ENCODE results near the gene RASAL2.

RASAL2 gene

DNA sequence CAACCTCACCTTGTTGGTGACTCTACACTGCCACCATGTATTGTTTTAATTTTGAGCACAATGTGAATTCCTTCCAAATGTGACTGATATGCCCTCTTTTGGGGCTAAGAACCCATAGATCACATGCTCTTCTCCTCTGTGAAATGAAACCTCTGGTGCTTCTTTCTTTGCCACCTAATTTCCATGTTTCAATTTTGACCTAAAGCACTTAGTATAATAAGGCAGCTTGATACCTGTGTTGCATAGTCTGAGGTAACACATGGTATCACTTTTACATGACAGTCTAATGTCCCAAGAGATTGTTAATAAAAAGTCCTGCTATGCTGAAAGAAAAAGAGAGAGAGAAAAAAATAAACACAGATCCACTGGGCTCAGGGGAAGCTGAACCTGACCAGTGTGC, 378.6 kb downstream of the RASAL2 start:
- no peak for DNase-seq

DNA sequence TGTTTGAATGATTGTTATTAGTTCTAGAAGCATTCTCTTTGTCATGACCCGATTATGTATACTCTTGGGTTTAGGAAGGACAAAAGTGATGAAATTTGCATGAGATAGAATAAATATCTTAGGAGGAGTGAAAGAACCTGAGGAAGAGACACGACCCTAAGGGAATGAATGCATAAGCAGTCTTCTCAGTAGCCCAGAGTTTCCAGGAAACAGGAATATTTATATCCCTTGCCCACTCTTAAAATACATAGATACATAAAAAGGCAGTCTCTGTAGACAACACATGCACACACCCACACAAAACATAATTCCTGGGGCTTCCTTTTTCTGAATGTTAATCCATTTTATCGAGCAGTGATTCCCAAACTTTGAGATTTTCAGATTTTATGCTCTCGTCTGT, 383.5 kb downstream of the RASAL2 start:
- no peak for DNase-seq

DNA sequence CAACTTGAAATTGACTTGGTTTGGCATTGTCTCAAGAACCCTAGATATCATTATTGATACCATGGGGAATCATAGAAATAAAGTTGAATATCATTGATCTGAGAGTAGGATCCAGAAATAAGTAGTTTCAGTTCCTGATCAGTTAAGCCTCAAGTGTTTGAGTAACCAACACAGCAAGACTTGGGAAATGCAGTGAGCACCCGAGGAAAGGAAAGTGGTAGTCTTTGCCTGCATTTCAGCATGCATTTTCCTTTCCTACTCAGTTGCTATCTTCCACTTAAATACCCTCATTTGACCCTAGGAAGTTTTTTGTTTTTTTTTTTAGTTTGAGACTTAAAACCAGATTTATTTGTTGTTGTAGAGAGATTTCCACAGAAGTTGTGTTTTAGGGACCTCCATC, 383.9 kb downstream of the RASAL2 start:
- no peak for DNase-seq

DNA sequence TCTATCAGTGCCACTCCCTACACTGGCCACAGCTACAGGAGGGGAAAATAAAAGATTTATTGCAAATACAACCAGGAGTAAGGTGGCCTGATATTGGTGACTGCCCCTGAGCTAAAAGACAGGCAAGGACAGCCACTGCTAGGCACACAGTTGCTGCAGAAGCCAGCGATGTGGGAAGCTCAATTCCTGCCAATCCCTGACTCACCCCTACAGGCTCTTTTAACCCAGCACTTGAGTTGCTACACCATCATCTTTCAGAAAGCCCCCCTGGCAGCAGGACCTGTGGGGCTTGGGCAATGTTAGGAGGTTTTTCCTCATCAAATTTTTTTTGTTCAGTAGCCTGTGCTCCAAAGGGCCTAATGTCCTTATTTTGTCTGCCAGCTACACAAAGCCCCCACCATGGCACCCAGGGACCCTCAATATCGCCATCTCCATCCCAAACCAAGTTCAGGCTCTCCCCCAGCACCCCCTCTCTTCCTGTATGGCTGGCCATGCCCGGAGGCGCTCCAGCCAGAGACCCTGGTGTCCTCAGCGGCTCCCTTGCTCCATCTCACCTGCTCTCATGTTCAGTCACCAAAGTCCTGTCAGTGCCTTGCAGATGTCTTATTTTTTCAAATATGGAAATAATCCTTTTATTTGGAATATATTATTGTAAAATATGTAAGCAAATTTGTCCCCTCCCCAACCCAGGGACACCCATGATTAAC, 389.5 kb downstream of the RASAL2 start:
- DNase-seq, result no peak

DNA sequence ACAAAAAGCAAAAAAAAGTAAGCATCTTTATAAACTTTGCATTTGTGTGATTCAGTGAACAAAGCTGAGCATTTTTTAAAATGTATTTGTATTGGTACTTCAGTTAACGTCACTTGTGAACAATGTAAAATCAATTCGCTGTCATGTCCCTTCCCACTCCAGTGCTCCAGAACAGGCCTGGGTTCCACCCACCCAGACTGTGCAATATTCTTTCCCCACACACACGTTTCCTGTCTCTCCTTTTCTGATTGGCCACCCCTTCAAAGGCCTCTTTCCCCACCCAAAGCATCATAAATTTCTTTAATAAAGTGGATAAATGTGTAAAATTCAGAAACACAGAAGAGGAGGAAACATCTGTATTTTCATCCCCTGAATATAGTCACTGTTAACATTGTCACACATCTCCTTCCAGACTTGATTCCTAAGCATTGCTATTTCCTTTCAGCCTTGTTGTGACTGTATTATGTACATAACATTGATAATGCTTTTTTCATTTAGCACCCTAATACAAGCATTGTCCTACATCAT, 390.9 kb downstream of the RASAL2 start:
- DNase-seq, result no peak

DNA sequence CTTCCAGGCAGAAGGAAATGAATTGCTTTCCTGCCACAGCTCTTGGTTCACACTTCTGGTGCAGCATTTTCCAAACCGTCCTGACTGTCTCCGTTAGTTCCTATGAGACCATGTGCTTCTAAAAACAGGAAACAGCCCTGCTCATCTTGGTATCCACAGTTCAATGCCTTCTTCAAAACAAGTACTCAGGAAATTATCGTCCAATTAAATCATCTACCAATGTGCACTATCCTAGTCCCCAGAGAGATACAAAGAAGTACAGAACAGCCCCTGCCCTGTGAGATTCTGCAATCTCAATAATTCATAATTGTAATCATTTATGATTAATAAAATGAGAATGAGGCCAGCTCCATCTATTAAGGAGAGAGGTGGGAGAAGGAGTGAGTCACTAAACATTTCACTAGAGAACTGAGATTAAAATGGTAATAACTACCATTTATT, 391.7 kb downstream of the RASAL2 start:
- no peak for DNase-seq

DNA sequence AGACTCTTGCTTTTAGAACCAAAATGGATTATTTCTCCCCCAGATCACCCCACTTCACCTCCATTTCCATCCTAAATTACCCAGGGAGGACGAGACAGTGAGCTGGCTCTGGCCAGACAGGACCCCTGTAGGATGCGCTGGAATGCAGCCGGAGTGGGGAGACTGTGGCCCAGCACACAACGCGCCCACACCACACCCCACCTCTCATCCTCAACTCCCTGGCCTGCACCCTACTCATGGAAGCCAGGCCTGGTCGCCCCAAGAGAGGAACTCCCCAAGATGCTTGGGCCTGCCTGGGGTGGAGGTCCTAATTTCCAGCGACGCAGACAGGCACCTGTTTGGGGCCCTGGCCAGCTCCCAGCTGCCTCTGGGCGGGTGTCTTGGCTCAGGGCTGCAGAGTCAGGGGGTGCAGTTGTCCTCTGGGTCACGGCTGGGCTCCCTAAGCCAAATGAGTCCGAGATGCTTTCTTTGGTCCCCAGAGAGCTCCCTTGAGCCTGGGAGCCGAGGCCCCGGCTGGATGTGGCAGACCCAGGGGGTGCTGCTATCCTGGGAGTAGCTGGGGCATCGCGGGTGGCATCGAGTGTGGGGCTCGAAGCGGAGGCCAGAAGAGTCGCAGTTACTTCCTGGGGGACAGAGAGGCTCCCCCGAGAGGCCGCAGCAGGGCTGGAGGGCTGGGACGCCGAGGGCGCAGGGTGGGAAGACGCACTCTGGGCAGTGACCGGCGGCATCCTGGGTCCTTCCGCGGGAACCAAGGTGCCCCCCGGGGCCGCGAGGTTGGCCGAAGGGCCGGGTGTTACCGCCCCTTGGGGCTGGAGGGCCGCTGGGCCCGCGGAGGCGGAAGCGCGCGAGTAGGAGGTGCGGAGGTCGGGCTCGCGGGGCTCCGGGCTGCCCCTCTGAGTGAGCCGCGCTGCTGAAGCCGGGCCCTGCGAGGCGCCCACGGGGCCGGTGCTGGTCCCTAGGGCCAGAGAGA, 392.5 kb downstream of the RASAL2 start:
- DNase-seq, result no peak

DNA sequence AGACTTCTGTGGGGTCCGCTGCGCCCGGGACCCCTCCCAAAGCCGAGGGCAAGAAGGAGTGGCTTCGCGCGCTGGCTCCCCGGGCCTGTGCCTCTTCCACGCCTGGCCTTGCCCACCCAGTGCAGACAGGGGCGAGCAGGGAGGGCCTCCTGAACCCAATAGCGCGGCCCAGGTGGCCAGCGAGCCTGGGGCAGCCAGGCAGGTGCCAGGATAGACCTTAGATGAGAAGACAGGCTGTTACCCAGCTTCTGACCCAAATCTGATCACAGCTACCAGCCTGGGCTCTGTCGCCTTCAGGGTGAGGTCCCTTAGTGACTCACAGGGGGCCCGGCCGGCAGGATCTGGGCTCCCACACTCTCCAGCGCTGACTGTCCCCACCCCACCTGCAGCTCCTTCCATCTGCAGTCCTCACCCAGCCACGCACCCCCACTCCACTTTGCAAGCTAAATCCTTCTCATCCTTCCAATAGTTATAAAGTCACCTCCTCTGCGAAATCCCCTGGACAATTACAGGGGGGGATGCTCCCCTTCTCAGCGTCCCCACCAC, 393.2 kb downstream of the RASAL2 start:
- no peak for DNase-seq

DNA sequence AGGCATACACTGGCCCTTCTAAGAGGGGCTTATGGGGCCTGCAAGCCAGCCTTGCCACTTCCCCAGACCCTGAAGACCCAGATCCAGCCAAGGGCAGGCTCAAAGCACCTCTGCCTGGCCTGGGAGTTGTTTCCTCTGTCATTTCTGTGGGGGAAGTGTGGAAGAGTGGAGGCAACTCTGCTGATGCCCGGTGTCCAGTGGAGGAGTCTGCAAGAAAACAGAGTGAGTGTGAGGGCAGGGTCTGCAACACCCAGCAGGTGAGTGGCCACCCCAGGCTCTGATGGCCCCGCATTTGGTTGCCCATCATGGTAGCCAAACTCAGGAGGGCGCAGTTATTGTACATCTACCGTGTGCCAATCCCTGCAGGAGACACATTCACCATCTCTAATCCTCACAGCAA, 394.5 kb downstream of the RASAL2 start:
- DNase-seq, result no peak

DNA sequence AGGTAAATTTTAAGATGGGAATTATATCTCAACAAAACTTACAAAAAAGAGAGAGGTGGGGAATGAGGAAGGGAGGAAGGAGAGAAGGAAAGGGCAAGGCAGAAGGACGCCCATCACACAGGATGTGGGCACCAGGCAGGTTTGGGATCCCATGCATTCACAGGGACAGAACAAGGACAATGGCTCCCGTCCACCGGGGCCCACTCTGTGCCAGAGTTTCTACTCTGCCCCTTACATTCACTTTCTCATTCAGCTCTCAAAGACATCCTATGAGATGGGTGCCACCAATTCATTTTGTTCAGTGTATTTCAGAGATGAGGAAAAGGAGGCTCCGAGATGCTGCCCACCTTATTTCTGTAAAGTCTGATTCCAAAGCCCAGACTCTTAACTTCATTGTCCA, 395.5 kb downstream of the RASAL2 start:
- no peak for DNase-seq

DNA sequence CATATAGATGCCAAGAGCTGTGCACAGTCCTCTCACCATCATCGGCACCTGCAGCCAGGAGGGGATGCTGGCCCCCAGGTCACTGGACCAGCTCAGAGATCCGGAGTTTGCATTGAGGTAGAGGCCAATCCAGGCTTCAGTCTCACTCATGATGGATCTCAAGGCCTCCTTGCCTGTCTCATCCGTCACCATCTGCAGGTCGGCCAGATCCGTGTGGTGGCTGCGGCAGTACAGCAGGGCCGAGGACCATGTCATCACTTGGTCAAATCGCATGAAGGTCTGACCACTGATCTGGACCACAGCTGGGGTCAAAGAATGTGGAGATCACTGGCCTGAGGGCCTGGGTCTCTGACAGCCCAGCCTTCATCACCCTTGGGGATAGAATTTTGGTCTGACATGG, 396.2 kb downstream of the RASAL2 start:
- DNase-seq, result no peak

DNA sequence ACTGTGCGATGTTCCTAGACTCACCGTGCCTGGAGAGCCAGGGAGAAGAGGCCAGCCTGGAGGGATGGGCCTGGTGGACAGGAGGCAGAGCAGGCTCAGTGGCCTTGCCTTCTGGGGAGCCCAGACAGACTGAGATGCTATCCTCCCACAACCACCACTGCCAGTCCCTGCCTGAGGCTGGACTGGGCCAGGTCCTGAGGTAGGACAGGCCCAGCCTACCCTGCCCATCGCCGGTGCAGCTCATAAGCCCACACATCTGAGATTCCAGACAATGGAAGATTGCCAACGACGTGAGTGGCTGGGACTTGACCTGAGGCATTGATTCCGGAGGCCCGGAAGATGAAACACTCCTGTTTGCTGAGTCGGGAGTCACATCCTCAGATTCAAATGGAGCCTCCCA, 397.1 kb downstream of the RASAL2 start:
- no peak for DNase-seq

DNA sequence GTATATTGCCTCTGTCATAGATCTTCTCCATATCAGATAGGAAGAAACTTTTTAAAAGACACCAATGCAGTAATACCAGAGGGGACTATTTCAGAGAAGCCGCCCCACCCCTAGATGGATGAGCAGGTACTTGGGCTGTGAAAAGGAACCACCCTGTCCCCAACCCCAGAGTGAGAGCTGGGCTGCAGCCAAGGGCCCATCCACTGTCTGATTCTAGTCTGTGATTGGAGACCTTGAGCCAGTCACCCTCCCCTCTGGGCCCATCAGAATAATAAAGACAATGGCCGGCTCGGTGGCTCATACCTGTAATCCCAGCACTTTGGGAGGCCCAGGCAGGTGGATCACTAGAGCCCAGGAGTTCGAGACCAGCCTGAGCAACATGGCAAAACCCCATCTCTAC, 397.8 kb downstream of the RASAL2 start:
- DNase-seq, result no peak

DNA sequence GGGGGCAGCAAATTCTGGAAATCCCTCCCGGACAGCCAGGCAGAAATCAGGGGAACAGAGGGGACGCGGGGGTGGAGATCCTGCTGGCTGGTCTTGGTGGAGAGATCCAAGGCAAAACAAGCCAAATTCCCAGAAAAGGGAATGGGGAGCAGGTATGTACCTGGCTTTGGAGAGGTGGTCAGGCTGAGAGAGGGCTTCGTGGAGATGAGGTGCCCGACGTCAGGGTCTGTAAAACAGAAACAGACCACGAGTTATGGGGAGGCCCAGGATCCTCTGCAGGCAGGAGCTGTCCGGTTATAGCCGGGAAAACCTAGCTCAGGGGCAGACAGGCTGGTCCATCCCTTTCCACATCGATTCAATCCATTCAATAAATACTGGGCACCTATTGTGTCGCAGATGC, 398.4 kb downstream of the RASAL2 start:
- no peak for DNase-seq

DNA sequence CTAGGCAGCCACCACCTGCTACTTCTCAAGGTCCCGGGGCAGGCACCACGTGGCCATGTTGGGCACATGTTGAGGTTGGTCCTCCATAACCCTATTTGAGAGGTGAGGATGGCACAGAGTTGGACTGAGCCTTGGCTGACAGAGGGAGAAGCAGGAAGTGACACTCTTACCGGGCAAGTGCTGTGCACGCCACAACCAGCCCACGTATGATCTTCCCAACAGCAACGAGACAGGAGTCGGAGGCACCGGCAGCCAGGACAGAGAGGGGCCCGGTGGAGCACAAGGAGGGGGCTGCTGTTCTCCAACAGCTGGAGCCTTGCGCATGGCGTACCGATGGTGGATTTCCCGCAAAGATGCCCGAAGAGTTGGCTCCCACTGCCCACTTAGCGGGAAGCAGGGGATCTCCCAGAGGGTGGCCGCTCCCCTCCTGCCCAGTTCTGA, 399.4 kb downstream of the RASAL2 start:
- DNase-seq, result no peak

DNA sequence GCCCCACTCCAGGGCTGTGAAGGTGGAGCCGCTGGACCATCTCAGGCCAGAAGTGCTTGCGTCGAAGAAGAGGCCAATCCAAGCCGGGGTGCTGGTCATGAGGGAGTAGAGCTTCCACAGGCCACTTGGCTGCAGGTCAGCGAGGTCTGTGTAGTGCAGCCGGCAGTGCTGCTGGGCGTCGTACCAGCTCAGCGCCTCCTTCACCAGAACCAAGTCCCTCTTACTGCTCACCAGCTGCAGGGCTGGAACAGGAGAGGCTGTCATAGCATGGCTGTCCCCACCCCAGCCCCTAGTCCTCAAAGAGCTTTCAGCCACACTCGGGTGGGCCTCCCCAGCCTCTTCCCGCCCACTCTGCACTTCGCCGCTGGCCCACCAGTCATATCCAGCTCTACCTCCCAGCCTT, 400.7 kb downstream of the RASAL2 start:
- no peak for DNase-seq

DNA sequence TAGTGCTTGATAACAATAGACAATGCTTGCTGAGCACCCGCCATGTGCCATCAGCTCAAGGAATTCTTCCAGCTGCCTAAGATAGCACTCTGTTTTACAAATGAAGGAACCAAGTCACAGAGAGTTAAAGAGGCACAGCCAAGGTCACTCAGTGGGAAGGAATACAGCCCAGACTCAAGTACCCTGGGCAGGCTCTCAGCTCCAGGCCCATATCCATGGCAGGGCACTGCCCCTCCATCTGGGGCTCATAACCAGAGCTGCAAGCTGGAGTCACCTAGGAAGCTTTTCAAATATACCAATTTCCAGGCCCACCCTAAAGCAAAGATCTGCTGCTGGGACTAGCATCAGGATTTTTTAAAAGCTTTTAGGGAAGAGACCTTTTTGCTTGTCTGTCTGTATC, 401.3 kb downstream of the RASAL2 start:
- DNase-seq, result no peak

DNA sequence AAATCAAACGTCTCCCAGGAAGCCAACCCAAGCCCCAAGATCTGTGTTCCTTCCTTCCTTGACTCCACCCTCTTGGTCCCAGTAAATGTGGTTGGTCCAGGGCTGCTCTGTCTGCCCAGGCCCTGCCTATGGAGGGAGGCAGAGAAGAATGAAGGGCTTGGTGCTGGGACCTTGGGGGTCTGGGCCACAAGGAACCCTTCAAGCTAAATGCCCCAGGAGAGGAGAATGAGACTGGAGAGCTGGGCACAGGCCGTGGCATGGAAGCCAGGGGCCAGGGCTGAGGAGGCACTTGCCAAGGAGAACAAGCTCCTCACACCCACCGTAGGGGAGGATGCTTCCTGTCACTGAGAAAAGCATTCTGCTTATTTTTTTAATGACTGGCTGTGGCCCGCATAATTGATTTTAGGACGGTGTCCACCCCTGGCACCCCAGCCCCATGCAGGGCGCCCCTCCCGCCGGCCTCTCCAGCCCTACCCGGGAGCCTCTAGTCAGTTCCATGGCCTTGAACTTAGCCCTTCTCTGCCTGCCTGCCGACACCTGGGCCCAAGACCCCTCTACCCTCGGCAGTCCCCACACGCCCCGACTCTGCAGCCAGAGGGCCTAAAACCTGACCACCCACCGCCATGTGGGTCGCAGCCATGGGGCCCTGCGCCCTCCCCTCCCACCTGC, 402.0 kb downstream of the RASAL2 start:
- no peak for DNase-seq

DNA sequence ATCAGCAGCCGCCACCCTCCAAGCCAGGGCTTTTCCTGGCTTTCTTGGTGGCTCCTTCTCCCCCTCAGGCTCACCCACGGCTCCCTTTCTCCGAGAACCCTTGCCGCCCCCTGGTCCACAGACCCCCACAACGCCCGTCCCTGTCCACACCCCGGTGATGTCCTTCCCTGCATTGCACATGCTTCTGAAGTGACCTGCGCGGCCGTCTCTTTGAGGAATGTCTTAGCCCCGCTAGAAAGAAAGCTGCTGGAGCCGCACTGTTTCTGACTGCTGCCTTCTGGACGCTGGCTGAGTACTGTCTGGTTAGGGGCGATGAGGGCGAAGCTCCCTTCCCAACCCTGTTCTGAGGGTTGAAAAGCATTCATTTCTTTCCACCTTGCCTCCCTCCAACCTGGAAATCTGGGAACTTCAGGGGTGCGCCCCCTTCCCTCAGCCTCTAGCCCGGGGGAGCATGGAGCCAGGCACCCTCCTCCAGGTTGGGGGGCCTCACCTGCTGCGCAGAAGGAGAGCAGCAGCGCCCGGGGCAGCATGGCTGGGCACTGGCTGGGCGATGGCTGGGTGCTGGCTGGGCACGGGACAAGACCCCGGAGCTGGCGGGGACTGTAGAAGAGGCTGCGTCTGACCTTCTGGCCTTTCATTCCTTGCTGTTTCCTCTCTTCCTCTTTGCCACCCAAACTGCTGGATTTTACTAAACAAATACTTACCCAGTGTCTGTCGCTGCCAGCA, 402.7 kb downstream of the RASAL2 start, which contains the start of gene CLEC20A:
Gene CLEC20A, minus strand, starts transcription at position 555 of the 726 bp plus-strand sequence. Its CDS starts 25 bp downstream, at position 530.
- no peak for DNase-seq

DNA sequence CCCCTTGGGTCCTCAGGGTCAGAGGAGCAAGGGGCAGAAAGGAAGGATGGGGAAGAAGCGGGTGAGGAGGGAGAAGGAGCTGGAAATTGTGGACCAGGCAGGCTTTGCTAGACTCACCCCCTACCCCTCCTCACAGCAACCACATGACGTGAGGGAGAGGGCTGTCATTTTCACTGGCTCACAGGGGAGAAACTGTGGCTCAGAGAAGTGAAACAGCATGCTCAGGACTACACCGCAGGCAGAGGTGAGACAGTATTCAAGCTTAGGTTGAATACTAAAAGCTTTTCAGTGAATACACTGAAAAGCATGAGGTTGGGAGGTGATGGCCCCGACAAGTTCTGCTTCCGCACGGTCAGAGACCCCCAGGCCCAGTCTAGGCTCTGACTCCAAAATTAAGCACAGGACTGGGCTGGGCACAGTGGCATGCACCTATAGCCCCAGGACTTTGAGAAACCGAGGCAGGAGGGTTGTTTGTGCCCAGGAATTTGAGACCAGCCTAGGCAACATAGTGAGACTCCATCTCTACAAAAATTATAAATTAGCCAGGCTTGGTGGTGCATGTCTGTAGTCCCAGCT, 404.1 kb downstream of the RASAL2 start:
- no peak for DNase-seq

DNA sequence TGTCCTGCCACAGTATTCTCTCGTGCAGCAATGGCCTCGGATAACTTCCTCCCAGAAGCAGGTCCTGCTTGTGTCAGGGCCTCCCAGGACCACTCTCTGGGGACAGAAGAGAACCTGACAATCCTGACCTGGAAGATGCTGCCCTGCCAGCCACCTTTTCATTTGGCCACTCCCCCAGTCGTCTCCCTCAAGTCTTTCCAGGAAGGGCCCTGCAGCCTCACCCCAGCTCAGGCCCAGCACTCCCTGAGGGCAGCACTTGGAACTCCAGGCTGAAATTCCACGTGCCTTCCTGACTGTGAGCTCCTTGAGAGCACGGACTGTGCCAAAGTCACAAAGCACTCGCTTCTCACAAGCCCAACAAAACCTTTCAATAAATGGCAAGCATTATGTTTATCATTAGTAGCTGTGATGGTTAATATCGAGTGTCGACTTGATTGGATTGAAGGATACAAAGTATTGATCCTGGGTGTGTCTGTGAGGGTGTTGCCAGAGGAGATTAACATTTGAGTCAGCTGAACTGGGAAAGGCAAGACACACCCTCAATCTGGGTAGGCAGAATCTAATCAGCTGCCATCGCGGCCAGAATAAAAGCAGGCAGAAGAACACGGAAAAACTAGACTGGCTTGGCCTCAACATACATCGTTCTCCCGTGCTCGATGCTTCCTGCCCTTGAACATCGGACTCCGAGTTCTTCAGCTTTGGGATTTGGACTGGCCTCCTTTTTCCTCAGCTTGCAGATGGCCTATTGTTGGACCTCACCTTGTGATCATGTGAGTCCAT, 405.2 kb downstream of the RASAL2 start:
- no peak for DNase-seq

All from GOT3 (cell line).